NCI-H2107 treated with DMSO at 0.1 percent for 48 hours (cell line): ENCODE results near the gene PDE7B.
"Not testable (repeated sequence)": the region's sequence is repeated elsewhere in the genome, so short reads cannot be mapped to it uniquely, and the experiment has no call there.

Experiments
- DNase-seq: peaks from one replicate; lab custom pipeline; 2025; ENCODE audit not compliant: unreplicated experiment; lab: John Stamatoyannopoulos, UW

PDE7B gene

GRCh38 chr6:135842618-135843392 is 8.7 kb upstream of the PDE7B start:
- DNase-seq = no peak

DNA sequence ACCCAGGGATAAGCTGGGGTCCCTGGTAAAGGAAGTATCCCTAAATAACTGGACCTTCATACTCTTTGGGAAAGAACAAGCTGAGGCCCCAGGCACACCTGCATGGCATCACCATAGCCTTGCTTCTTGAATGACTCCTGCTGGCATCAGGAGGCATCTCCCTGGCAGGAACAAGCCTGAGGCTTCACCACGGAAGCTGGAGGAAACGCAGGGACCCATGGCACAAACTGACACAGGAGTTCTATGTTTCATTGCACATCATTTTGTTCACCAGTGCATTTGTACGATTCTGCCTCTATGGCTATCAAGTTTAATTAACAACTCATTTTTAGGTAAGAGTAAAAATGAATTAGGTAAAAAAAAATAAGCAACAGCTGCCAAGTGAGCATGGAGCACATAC is 619 bp upstream of the PDE7B start:
- DNase-seq = no peak

- DNase-seq = no peak
Observed at GRCh38 chr6:135852746-135853145, 1.2 kb downstream of the PDE7B start.

DNA sequence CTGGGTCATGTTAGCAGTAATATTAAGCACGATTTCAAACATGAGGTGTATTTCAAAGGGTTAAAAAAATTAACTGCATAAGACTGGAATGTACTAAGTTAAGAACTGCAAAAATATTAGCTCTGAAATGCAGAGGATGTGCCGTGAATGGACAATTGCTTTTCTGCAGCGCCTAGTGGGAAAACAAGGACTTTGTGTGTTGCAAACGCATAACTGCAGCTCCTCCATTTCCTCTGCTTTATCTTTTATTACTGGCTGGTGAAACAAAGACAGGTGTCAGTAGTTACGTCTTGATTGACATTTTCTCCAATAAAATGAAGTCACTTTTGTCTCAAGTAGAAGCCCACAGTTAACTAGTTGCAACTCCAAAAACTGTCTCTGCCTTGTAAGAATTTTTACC is 1.7 kb downstream of the PDE7B start:
- no peak for DNase-seq

DNA sequence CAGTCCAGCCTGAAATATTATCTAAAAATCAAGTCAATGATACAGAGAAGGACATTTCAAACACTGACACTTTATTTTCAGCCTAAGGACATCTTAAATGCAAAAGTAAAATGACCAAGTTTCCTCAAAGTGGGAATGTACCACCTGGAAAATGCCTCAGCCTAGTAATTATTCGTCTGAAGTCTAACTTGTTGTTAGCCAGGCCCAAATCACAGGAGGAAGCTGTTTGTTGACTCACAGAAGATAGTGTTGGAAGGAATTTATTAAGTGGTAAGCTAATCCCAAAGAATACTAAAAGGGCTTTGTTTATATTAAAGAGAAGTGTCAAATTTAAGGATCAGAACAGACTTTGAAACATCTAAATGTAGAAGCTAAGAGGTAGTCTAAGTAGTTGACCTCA is 2.5 kb downstream of the PDE7B start:
- no peak for DNase-seq

GRCh38 chr6:135854799-135855198 is 3.3 kb downstream of the PDE7B start:
- no peak for DNase-seq

DNA sequence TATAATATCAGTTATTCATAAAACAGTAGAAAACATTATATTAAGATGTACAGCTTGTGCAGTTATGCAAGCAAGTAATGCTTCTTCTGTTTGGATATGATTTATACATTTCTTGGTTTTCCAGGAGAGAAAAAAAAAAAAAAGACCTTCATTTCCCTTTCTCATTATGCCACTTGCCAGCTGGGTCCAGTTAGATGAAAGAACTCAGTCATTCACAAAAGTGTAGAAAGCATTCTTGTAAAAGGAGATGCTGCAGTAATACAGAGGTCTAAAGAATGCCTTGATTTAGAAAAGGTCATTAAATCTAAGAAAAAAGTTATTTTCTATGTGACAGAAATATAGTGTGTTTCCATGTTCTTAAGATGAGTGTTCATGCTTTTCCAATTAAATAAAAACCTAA is 7.4 kb downstream of the PDE7B start:
- DNase-seq = no peak

DNA sequence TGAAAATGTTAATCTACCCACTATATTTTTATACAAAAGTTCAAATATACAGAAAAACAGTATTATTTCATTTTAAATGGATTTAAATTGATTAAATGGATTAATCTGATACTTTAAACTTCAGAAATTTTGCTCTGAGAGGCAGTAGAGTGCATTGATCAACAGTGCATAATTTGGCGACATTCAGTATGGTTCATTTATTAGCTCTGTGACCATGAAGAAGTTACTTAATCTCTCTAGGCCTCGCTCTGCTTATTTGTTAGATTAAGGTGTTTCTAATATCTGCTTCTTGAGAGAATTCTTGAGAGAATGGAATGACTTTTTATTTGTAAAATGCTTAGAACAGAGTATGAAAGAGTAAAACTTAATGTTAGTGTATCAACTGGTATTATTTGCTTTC is 8.9 kb downstream of the PDE7B start:
- no peak for DNase-seq

DNA sequence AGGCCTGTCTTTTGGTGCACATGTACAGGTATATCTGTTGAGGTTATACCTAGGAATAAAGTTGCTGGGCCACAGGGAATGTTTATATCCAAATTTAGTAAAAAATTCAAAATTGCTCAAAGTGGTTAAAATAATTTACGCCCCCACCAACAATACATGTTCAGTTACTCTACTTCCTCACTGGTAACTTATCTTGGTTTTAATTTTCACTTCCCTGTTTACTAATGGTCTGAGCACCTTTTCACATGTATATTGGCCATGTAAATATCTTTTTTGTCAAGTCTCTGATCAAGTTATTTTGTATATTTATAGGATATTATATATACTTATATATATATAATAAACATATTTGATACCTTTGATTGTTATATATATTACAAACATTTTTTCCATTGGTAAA is 9.7 kb downstream of the PDE7B start:
- DNase-seq = no peak

- DNase-seq = not testable (repeated sequence)
Observed at GRCh38 chr6:135864929-135865328, 13.4 kb downstream of the PDE7B start.

DNA sequence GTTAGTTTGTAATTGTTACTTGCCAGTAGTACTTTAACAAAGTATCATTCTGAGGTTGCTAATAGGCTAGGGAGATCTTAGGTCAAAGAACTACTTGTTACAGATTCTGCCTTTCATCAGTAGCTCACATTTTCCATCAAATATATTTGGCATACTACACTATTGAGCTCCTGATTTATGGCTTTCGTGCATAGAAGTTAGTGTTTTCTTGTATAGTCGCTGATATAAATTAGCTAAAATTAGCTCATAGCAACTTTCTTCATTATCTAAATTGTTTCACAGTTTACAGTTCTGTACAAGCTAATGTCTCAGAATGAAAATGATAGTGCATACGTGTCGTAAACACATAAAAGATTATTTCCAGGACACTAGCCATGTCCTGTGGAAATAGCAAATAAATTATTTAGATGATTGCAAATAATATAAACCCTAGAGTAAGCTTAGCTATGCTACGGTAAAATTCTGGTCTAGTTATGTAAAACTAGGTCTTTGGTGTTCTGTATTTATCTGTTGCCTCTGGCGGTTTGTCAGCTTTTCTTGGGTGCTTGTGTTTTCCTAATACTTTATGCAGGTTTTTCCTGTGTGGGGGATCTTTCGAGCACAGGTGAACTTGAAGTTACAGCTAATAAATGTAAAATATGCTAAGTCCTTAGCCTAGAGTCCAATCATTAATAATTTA is 15.1 kb downstream of the PDE7B start:
- no peak for DNase-seq

GRCh38 chr6:135867332-135867731 is 15.8 kb downstream of the PDE7B start:
- DNase-seq = no peak

GRCh38 chr6:135869857-135870256 is 18.4 kb downstream of the PDE7B start:
- DNase-seq = no peak

GRCh38 chr6:135870722-135871121 is 19.2 kb downstream of the PDE7B start:
- no peak for DNase-seq

DNA sequence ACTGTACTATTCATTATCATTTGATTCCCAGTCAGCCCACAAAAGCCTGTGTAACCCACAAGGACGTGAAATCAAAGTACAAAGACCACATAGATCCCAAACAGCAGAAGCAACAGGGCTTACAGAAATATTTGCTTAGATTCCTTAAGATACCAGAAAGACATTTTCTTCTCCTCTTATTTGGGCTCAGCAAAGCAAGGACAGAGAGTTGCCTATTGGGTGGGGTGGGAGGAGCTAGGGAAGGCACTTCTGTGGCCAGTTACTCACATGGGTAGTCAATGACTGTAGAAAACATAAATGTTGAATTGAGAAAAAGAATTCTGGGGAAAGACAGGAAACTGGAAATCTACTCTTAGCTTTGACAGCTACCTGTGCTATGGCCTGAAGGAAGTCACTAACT is 19.8 kb downstream of the PDE7B start:
- no peak for DNase-seq

DNA sequence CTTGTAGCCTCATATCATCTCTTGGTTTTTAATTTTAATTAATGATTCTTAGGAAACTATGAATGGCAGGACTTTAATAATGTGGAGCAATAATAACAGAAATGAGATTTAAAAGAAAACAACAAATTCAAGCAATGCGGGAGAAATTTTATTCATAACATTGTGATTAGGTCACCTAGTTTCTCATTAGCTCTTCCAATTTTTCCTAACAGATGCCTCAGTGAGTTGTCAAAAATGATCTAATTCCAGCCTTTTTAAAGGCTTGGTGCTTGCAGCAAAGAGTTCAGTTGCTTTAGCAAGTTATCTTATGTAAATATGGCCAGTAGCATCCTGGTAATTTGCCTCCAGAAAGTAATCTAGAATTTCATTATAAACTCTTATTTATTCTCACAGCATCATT is 20.4 kb downstream of the PDE7B start:
- DNase-seq = no peak

GRCh38 chr6:135875446-135875845 is 23.9 kb downstream of the PDE7B start:
- no peak for DNase-seq

DNA sequence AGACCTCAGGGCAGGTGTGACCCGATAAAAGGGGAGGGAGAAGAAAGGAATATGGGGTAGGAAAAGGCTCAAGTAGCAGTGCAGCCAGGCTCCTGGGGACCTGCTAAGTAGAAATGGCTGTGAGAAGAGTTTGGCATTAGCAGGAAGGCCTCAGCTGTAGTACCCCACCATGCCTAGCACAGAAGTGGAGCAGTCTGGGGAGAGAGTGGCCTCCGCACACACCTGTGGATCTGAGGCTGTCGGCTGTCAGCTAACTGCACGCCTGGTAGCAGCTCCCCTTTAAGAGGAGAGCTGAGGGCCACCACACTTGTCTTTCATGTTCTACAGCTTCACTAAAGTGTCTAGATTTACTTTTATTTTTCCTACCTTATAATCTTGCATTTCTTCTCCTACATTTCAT is 24.6 kb downstream of the PDE7B start:
- no peak for DNase-seq

DNA sequence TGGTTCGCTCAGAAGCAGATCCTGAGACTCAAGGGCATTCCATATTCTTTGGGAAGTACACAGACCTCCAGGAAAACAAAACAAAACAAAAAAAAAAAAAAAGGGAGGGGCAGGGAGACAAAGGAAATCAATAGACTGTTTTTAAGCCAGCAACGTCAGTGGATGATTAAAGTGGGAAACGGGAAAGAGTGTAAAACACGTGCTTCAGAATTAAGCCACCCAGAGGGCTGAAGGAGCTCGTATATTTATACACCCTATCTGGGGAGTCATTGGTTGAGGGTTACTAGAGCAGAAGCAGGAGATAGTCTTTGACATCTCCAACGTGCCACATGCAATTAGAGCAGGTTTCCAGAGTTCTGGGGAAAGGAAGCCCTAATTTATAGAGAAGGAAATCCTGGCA is 26.2 kb downstream of the PDE7B start:
- no peak for DNase-seq

- DNase-seq = no peak
Observed at GRCh38 chr6:135880066-135880972, 28.8 kb downstream of the PDE7B start.

GRCh38 chr6:135883045-135883444 is 31.5 kb downstream of the PDE7B start:
- DNase-seq = no peak

GRCh38 chr6:135883536-135883935 is 32.0 kb downstream of the PDE7B start:
- no peak for DNase-seq
